Measurements from ENCODE around the gene CCP110.

Gene CCP110, protein sequence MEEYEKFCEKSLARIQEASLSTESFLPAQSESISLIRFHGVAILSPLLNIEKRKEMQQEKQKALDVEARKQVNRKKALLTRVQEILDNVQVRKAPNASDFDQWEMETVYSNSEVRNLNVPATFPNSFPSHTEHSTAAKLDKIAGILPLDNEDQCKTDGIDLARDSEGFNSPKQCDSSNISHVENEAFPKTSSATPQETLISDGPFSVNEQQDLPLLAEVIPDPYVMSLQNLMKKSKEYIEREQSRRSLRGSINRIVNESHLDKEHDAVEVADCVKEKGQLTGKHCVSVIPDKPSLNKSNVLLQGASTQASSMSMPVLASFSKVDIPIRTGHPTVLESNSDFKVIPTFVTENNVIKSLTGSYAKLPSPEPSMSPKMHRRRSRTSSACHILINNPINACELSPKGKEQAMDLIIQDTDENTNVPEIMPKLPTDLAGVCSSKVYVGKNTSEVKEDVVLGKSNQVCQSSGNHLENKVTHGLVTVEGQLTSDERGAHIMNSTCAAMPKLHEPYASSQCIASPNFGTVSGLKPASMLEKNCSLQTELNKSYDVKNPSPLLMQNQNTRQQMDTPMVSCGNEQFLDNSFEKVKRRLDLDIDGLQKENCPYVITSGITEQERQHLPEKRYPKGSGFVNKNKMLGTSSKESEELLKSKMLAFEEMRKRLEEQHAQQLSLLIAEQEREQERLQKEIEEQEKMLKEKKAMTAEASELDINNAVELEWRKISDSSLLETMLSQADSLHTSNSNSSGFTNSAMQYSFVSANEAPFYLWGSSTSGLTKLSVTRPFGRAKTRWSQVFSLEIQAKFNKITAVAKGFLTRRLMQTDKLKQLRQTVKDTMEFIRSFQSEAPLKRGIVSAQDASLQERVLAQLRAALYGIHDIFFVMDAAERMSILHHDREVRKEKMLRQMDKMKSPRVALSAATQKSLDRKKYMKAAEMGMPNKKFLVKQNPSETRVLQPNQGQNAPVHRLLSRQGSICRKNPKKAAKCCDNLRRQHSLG

GRCh38 chr16:19523559-19524355 lies at the start of gene CCP110:
CCP110 (plus strand) TSS chr16:19523942; CDS start chr16:19527882, 3,940 bp downstream.
- no peaks in the 10 kb centered on the region for H3K27me3 Mint-ChIP-seq (ENCODE audit: low read depth)
- no peaks in the 10 kb centered on the region for H3K9me3 Mint-ChIP-seq
- peaks cover 6% of the 10 kb centered on the region for H3K36me3 Mint-ChIP-seq (ENCODE audit: low read depth)
- peaks cover 49% of the 10 kb centered on the region for H3K4me1 Mint-ChIP-seq (ENCODE audit: low read depth)
- H3K27ac Mint-ChIP-seq: peak within 1 kb of the TSS; percentile 93
- peak within 1 kb of the TSS; percentile 95 for H3K4me3 Mint-ChIP-seq

DNA sequence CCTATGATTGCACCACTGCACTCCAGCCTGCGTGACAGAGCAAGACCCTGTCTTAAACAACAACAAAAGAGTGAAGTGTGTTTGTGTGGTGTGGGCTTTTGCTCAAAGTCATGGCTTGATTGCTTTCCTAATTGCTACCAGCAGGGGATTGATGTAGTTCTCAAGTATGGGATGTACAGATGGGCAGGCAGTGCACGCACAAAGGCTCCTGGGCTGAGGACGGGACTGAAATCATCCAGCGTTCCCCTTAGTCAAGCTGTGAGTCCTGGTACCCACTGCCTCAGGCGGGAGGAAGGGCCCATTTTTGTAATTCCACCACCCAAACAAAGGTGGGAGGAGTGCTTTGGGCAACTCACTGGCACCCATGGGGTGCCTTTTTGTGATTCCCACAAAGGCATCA lies 49.1 kb upstream of the CCP110 start:
- H3K9me3 Mint-ChIP-seq: no peaks in the 10 kb centered on the region

GRCh38 chr16:19478505-19478904 lies 45.2 kb upstream of the CCP110 start:
- no peaks in the 10 kb centered on the region for H3K4me1 Mint-ChIP-seq (ENCODE audit: low read depth)
- no peak overlapping the region for H3K27ac Mint-ChIP-seq
- no peaks in the 10 kb centered on the region for H3K9me3 Mint-ChIP-seq
- no peaks in the 10 kb centered on the region for H3K36me3 Mint-ChIP-seq (ENCODE audit: low read depth)
- H3K4me3 Mint-ChIP-seq: no peak overlapping the region
- H3K27me3 Mint-ChIP-seq (ENCODE audit: low read depth): peaks cover 6% of the 10 kb centered on the region

More for the DNA sequence above, 49.1 kb upstream of the CCP110 start:
- H3K4me1 Mint-ChIP-seq (ENCODE audit: low read depth): no peaks in the 10 kb centered on the region
- H3K27me3 Mint-ChIP-seq (ENCODE audit: low read depth): peaks cover 6% of the 10 kb centered on the region
- H3K4me3 Mint-ChIP-seq: no peak overlapping the region
- no peak overlapping the region for H3K27ac Mint-ChIP-seq
- H3K36me3 Mint-ChIP-seq (ENCODE audit: low read depth): no peaks in the 10 kb centered on the region

- no peak overlapping the region for H3K4me3 Mint-ChIP-seq
- H3K27me3 Mint-ChIP-seq (ENCODE audit: low read depth): peaks cover 6% of the 10 kb centered on the region
- H3K9me3 Mint-ChIP-seq: no peaks in the 10 kb centered on the region
- no peaks in the 10 kb centered on the region for H3K4me1 Mint-ChIP-seq (ENCODE audit: low read depth)
- no peaks in the 10 kb centered on the region for H3K36me3 Mint-ChIP-seq (ENCODE audit: low read depth)
- H3K27ac Mint-ChIP-seq: no peak overlapping the region
Measured at GRCh38 chr16:19479302-19479721, 44.4 kb upstream of the CCP110 start.

DNA sequence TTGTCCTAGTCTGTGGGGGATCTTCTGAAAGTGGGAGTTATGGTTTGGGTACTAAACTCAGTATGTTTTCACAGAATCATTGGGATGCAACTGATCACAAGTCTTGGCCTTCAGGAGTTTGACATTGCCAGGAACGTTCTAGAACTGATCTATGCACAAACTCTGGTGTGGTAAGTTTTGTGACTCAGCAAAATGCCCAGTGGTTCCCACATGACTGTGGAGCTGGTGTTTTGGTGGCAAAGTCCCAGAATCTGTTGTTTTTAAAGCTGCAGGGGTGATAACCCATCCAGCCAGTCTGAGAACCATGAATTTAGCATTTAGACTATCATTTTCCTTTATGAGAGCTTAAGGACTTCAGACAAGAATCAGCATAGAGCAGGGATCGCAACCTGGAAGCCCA lies 42.4 kb upstream of the CCP110 start:
- Mint-ChIP-seq H3K36me3 (ENCODE audit: low read depth) (no peaks in the 10 kb centered on the region), H3K4me3 (no peak overlapping the region), H3K27ac (no peak overlapping the region), H3K9me3 (no peaks in the 10 kb centered on the region), H3K27me3 (ENCODE audit: low read depth) (peaks cover 6% of the 10 kb centered on the region), H3K4me1 (ENCODE audit: low read depth) (no peaks in the 10 kb centered on the region)

- H3K9me3 Mint-ChIP-seq: no peaks in the 10 kb centered on the region
- no peaks in the 10 kb centered on the region for H3K4me1 Mint-ChIP-seq (ENCODE audit: low read depth)
- no peak overlapping the region for H3K4me3 Mint-ChIP-seq
- H3K36me3 Mint-ChIP-seq (ENCODE audit: low read depth): no peaks in the 10 kb centered on the region
- H3K27me3 Mint-ChIP-seq (ENCODE audit: low read depth): peaks cover 6% of the 10 kb centered on the region
- no peak overlapping the region for H3K27ac Mint-ChIP-seq
Measured at GRCh38 chr16:19481769-19482168, 42.0 kb upstream of the CCP110 start.

- Mint-ChIP-seq H3K9me3 (no peaks in the 10 kb centered on the region), H3K27me3 (ENCODE audit: low read depth) (peaks cover 6% of the 10 kb centered on the region), H3K4me1 (ENCODE audit: low read depth) (no peaks in the 10 kb centered on the region), H3K36me3 (ENCODE audit: low read depth) (no peaks in the 10 kb centered on the region), H3K27ac (no peak overlapping the region), H3K4me3 (no peak overlapping the region)
Measured at GRCh38 chr16:19482291-19482690, 41.5 kb upstream of the CCP110 start.

- Mint-ChIP-seq H3K4me1 (ENCODE audit: low read depth) (no peaks in the 10 kb centered on the region), H3K27ac (no peak overlapping the region), H3K27me3 (ENCODE audit: low read depth) (no peaks in the 10 kb centered on the region), H3K36me3 (ENCODE audit: low read depth) (no peaks in the 10 kb centered on the region), H3K4me3 (no peak overlapping the region), H3K9me3 (no peaks in the 10 kb centered on the region)
Measured at GRCh38 chr16:19484096-19484495, 39.6 kb upstream of the CCP110 start.

DNA sequence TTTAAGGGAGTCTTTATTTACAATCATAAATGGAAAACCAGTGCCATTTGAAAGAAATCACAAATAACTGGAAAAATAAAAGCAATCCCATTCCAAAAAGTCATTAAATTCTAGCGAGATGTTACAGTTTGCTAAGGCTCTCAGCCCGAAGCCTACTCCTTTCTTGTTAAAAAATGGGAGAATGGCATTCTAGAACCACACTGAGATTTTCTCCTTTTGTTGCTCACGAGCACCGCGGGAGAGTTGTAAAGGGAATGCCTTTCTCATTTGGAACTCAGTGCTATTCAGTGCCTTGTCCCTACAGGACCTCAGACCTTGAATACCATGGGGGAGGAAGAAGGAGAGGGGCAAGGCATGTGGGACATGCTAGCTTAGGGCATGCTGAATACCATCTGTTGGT lies 38.1 kb upstream of the CCP110 start:
- H3K27me3 Mint-ChIP-seq (ENCODE audit: low read depth): no peaks in the 10 kb centered on the region
- no peaks in the 10 kb centered on the region for H3K36me3 Mint-ChIP-seq (ENCODE audit: low read depth)
- no peaks in the 10 kb centered on the region for H3K4me1 Mint-ChIP-seq (ENCODE audit: low read depth)
- no peak overlapping the region for H3K4me3 Mint-ChIP-seq
- no peak overlapping the region for H3K27ac Mint-ChIP-seq
- no peaks in the 10 kb centered on the region for H3K9me3 Mint-ChIP-seq

DNA sequence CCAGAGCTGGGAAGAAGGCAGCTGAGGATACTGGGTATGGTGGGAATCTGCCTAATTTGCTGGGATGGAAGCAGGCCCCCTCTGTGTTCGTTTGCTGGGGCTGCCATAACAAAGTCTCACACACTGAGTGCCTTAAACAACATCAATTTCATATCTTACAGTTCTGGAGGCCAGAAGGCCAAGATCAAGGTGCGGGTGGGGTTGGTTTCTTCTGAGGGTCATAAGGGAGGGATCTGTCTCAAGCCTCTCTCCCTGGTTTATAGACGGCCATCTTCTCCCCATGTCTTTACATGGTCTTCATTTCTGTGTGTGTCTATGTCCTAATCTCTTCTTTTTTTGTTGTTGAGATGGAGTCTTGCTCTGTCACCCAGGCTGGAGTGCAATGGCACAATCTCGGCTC lies 37.7 kb upstream of the CCP110 start:
- Mint-ChIP-seq H3K36me3 (ENCODE audit: low read depth) (no peaks in the 10 kb centered on the region), H3K27me3 (ENCODE audit: low read depth) (no peaks in the 10 kb centered on the region), H3K27ac (no peak overlapping the region), H3K4me1 (ENCODE audit: low read depth) (no peaks in the 10 kb centered on the region), H3K9me3 (no peaks in the 10 kb centered on the region), H3K4me3 (no peak overlapping the region)

DNA sequence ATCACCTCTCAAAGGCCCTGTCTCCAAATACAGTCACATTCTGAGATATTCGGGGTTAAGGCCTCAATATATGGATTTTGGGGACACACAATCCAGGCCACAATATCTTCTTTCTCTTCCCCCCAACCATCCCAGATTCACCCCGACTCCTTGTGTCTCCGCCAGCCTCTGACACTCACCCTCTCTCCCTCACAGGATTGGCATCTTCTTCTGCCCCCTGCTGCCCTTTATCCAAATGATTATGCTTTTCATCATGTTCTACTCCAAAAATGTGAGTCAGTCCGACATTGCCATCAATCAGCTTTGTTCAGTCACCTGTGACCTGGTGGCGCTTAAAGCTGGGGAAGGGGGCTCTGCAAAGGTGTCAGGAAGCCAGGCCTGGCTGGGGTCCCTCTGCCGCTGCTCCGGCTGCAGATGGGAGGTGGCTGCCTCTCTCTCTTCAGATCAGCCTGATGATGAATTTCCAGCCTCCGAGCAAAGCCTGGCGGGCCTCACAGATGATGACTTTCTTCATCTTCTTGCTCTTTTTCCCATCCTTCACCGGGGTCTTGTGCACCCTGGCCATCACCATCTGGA lies 36.9 kb upstream of the CCP110 start:
- Mint-ChIP-seq H3K4me3 (no peak overlapping the region), H3K36me3 (ENCODE audit: low read depth) (no peaks in the 10 kb centered on the region), H3K9me3 (no peaks in the 10 kb centered on the region), H3K27me3 (ENCODE audit: low read depth) (no peaks in the 10 kb centered on the region), H3K27ac (no peak overlapping the region), H3K4me1 (ENCODE audit: low read depth) (no peaks in the 10 kb centered on the region)

DNA sequence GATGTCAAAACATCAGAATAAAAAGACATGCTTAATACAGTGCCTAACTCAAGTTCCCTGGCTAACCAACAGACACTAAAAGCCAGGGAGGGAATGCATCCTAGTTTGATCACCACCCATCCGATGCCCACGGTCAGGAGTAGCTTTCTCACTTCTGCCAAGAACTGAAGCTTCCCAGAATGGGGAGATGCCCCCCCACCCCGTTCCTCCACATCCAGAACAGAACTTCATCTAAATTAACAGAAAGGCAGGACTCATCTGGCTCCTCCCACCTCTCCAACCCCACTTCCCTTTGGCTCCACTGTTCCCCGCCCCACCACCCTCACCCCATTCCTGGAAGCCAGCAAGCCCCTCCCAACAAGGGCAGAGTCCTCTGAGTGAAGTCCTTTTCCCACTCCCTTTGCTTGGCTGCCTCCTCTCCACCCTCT lies 35.5 kb upstream of the CCP110 start:
- H3K27me3 Mint-ChIP-seq (ENCODE audit: low read depth): no peaks in the 10 kb centered on the region
- H3K4me3 Mint-ChIP-seq: no peak overlapping the region
- H3K9me3 Mint-ChIP-seq: no peaks in the 10 kb centered on the region
- no peaks in the 10 kb centered on the region for H3K4me1 Mint-ChIP-seq (ENCODE audit: low read depth)
- no peaks in the 10 kb centered on the region for H3K36me3 Mint-ChIP-seq (ENCODE audit: low read depth)
- no peak overlapping the region for H3K27ac Mint-ChIP-seq

DNA sequence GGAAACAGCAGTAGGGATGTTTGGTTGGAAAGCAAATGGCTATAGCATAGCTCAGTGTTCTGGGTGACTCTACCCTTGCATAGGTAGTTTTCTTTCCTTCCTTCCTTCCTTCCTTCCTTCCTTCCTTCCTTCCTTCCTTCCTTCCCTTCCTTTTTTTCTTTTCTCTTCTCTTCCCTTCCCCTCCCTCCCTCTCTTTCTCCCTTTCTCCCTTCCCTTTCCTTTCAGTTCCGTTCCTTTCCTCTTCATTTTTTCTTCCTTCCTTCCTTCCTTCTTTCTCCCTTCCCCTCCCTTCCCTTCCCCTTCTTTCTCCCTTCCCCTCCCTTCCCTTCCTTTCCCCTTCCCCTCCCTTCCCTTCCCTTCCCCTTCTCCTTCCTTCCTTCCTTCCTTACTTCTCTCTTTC lies 33.1 kb upstream of the CCP110 start:
- Mint-ChIP-seq H3K4me1 (ENCODE audit: low read depth) (peaks cover 10% of the 10 kb centered on the region), H3K36me3 (ENCODE audit: low read depth) (no peaks in the 10 kb centered on the region), H3K9me3 (no peaks in the 10 kb centered on the region), H3K27ac (no peak overlapping the region), H3K4me3 (no peak overlapping the region), H3K27me3 (ENCODE audit: low read depth) (no peaks in the 10 kb centered on the region)

DNA sequence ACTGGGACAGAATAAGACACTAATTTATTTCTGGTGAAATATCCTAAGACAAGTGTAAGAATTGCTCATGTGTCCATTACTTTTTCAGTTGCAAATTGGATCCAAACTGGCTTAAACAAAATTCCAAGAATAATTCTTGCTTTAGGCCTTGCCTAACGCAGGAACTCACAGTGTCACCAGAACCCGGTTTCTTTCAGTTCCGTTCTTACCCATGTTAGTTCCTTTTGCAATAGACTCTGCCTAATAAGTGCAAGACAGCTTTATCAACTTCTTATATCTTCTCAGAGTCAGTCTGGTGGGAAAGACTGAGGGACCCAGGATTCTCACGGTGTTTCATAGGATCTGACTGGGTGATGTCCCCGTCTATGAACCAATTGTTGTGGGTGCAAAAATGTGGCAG lies 26.6 kb upstream of the CCP110 start:
- H3K36me3 Mint-ChIP-seq (ENCODE audit: low read depth): peaks cover 13% of the 10 kb centered on the region
- H3K4me1 Mint-ChIP-seq (ENCODE audit: low read depth): peaks cover 10% of the 10 kb centered on the region
- no peaks in the 10 kb centered on the region for H3K9me3 Mint-ChIP-seq
- no peak overlapping the region for H3K4me3 Mint-ChIP-seq
- H3K27me3 Mint-ChIP-seq (ENCODE audit: low read depth): no peaks in the 10 kb centered on the region
- H3K27ac Mint-ChIP-seq: no peak overlapping the region
